ENCODE data around the gene NFATC2.

DNA sequence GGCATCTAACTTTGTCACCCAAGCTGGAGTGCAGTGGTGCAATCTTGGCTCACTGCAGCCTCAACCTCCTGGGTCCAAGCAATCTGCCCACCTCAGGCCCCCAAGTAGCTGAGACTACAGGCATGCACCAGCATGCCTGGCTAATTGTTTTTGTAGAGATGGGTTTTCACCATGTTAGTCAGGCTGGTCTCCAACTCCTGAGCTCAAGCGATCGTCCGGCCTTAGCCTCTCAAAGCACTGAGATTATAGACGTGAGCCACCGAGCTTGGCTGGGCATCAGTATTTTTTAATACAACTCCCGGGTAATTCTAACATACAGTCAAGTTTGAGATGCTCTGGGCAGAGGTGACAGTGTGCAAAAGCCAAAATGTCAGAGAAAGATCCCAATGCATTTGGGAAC is 73.5 kb downstream of the NFATC2 start:
- TF ChIP-seq, protein P1, sequence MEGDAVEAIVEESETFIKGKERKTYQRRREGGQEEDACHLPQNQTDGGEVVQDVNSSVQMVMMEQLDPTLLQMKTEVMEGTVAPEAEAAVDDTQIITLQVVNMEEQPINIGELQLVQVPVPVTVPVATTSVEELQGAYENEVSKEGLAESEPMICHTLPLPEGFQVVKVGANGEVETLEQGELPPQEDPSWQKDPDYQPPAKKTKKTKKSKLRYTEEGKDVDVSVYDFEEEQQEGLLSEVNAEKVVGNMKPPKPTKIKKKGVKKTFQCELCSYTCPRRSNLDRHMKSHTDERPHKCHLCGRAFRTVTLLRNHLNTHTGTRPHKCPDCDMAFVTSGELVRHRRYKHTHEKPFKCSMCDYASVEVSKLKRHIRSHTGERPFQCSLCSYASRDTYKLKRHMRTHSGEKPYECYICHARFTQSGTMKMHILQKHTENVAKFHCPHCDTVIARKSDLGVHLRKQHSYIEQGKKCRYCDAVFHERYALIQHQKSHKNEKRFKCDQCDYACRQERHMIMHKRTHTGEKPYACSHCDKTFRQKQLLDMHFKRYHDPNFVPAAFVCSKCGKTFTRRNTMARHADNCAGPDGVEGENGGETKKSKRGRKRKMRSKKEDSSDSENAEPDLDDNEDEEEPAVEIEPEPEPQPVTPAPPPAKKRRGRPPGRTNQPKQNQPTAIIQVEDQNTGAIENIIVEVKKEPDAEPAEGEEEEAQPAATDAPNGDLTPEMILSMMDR (IDR thresholded peaks at IDR 0.05): no peak
- TF ChIP-seq POLR2A (IDR thresholded peaks at IDR 0.05): no peak
